Cerebellar cortex (tissue), 1 donor: Measurements from ENCODE around the gene CAB39L.
"Not testable (repeated sequence)": the region's sequence is repeated elsewhere in the genome, so short reads cannot be mapped to it uniquely, and the experiment has no call there.

ENCODE experiments used
- DNase-seq: peaks from one replicate; pipeline ENCODE4 v3.0.0-alpha.2; 2015; ENCODE audit warnings: low spot score

CAB39L gene

GRCh38 chr13:49310251-49310650 lies 133.6 kb downstream of the CAB39L start:
- DNase-seq, result no peak

GRCh38 chr13:49308921-49309408 lies 134.9 kb downstream of the CAB39L start:
- no peak for DNase-seq

- DNase-seq, result peak; percentile 17
Observed at GRCh38 chr13:49308097-49308875, 135.6 kb downstream of the CAB39L start.

- DNase-seq, result no peak
Observed at GRCh38 chr13:49307365-49307764, 136.5 kb downstream of the CAB39L start.

- DNase-seq, result no peak
Observed at GRCh38 chr13:49305792-49306425, 138.0 kb downstream of the CAB39L start.

- DNase-seq, result no peak
Observed at GRCh38 chr13:49304763-49305700, 138.8 kb downstream of the CAB39L start.

GRCh38 chr13:49304356-49304755 lies 139.5 kb downstream of the CAB39L start:
- DNase-seq, result no peak

- no peak for DNase-seq
Observed at GRCh38 chr13:49303533-49304252, 140.2 kb downstream of the CAB39L start.

GRCh38 chr13:49302817-49303216 lies 141.0 kb downstream of the CAB39L start:
- DNase-seq, result no peak

GRCh38 chr13:49302222-49302621 lies 141.6 kb downstream of the CAB39L start:
- no peak for DNase-seq

- DNase-seq, result peak; percentile 71
Observed at GRCh38 chr13:49300739-49301589, 142.9 kb downstream of the CAB39L start.

- DNase-seq, result no peak
Observed at GRCh38 chr13:49300276-49300675, 143.6 kb downstream of the CAB39L start.

GRCh38 chr13:49298903-49299605 lies 144.8 kb downstream of the CAB39L start:
- no peak for DNase-seq

- no peak for DNase-seq
Observed at GRCh38 chr13:49298416-49298815, 145.4 kb downstream of the CAB39L start.

- DNase-seq, result no peak
Observed at GRCh38 chr13:49297338-49297737, 146.5 kb downstream of the CAB39L start.

GRCh38 chr13:49296659-49297058 lies 147.2 kb downstream of the CAB39L start:
- DNase-seq, result no peak

- peak; percentile 9 for DNase-seq
Observed at GRCh38 chr13:49295244-49295643, 148.6 kb downstream of the CAB39L start.

GRCh38 chr13:49294723-49295122 lies 149.1 kb downstream of the CAB39L start:
- DNase-seq, result not testable (repeated sequence)

GRCh38 chr13:49292742-49293486 lies 150.9 kb downstream of the CAB39L start:
- DNase-seq, result peak; percentile 64
